HG03565 (cell line): ENCODE data around the gene ECE2.
"Not testable (repeated sequence)": the region's sequence is repeated elsewhere in the genome, so short reads cannot be mapped to it uniquely, and the experiment has no call there.

Experiments used
- ATAC-seq: cut with Tn5 transposase; IDR thresholded peaks from one replicate; pipeline ENCODE4 v1.9.1; 2021; ENCODE audit warnings: mild to moderate bottlenecking, moderate library complexity; ENCODE audit not compliant: unreplicated experiment

The ECE2 gene

GRCh38 chr3:184335291-184335660 lies 59.5 kb downstream of the ECE2 start:
- ATAC-seq: no peak

GRCh38 chr3:184335661-184336546 lies 60.1 kb downstream of the ECE2 start:
- ATAC-seq: peak; percentile 57

GRCh38 chr3:184336547-184337398 lies 61.0 kb downstream of the ECE2 start:
- no peak for ATAC-seq

- ATAC-seq: no peak
Observed at GRCh38 chr3:184337399-184337714, 61.5 kb downstream of the ECE2 start, which contains the start of gene FAM131A. TSS of gene FAM131A (plus strand) at chr3:184337600. CDS start at chr3:184337631, 31 bp downstream.

GRCh38 chr3:184337981-184338380 lies 62.2 kb downstream of the ECE2 start:
- ATAC-seq: no peak

GRCh38 chr3:184338511-184338945 lies 62.7 kb downstream of the ECE2 start:
- ATAC-seq: no peak

- ATAC-seq: no peak
Observed at GRCh38 chr3:184339001-184339400, 63.2 kb downstream of the ECE2 start.

GRCh38 chr3:184339451-184340135 lies 63.8 kb downstream of the ECE2 start:
- ATAC-seq: not testable (repeated sequence)

- ATAC-seq: no peak
Observed at GRCh38 chr3:184341925-184342324, 66.1 kb downstream of the ECE2 start.
